Muscle of leg (tissue), 11 donors: ENCODE data around the gene SBSN. TPM values are rescaled to one million over a fixed set of nuclear protein-coding genes. Genes with fewer than 3 reads are reported as not detected.

Source experiments
- DNase-seq: peaks from one replicate; pipeline ENCODE4 v3.0.0; 2013
- H3K27ac ChIP-seq: one replicate; pipeline ENCODE4 v1.5.1; 2013; ENCODE audit warnings: mild to moderate bottlenecking, low read length, control low read depth
- H3K27me3 ChIP-seq: one replicate; pipeline ENCODE4 v1.6.1; 2013; ENCODE audit warnings: low read length; ENCODE audit not compliant: control insufficient read depth, insufficient read depth
- H3K36me3 ChIP-seq: one replicate; pipeline ENCODE4 v1.6.1; 2013; ENCODE audit warnings: low read length; ENCODE audit not compliant: control insufficient read depth, insufficient read depth
- H3K4me1 ChIP-seq: one replicate; pipeline ENCODE4 v1.6.1; 2013; ENCODE audit warnings: low read length; ENCODE audit not compliant: control insufficient read depth, insufficient read depth
- H3K4me3 ChIP-seq: one replicate; pipeline ENCODE4 v1.5.1; 2013; ENCODE audit warnings: low read length, control low read depth
- H3K9me3 ChIP-seq: replicated peaks from 2 replicates; pipeline ENCODE4 v1.6.1; 2013; ENCODE audit warnings: low read depth, low read length; ENCODE audit not compliant: control insufficient read depth
- WGBS: methylation state at CpG from one replicate; pipeline ENCODE4 v1.1.5; 2013; ENCODE audit warnings: missing lambda C conversion rate; ENCODE audit not compliant: insufficient coverage; 5-methylcytosine and 5-hydroxymethylcytosine counted together
- polyA plus RNA-seq, 8 donors: library from polyadenylated mRNA; unstranded; fragments of 120-200 nt; gene quantifications; one replicate each; pipeline versions ENCODE4 v1.2.1 to v1.2.3, GENCODE V29; 2013; ENCODE audit warnings: inconsistent platforms in 1 of 8, low replicate concordance in 1 of 8; ENCODE audit not compliant: insufficient read length in 8 of 8, insufficient read depth in 1 of 8
- total RNA-seq: library from RNA; stranded (reverse); fragments of 120-200 nt; gene quantifications from one replicate; pipeline ENCODE4 v1.2.4, GENCODE V29; 2013

SBSN gene
- total and polyA plus RNA-seq, 9 donors: 0.10 to 5.1 (median 0.40) TPM; not detected in 5

DNA sequence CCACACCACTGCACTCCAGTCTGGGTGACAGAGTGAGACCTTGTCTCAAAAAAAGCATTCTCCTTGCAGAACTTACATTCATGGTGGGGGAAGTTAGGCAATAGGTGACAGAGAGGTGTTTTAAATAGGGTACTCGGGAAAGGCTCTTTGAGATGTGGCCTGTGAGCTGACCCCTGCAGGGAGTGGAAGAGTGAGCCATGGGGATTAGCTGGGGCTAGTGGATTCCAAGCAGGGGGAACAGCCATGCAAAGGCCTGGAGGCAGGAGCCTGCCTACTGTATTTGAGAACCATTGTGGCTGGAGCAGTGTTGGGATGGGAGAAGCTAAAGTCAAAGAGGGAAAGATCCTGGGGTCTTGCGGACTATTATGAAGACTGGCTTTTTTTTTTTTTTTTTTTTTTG, 10.8 kb downstream of the SBSN start:
- 40% methylated on average over 1 of the region's 2 CpGs for WGBS
- DNase-seq: no peak
- Histone ChIP-seq H3K4me3 (no peak overlapping the region), H3K36me3 (no peaks in the 10 kb centered on the region), H3K9me3 (no peaks in the 10 kb centered on the region), H3K4me1 (peaks cover 6% of the 10 kb centered on the region), H3K27me3 (peaks cover 26% of the 10 kb centered on the region), H3K27ac (no peak overlapping the region)

DNA sequence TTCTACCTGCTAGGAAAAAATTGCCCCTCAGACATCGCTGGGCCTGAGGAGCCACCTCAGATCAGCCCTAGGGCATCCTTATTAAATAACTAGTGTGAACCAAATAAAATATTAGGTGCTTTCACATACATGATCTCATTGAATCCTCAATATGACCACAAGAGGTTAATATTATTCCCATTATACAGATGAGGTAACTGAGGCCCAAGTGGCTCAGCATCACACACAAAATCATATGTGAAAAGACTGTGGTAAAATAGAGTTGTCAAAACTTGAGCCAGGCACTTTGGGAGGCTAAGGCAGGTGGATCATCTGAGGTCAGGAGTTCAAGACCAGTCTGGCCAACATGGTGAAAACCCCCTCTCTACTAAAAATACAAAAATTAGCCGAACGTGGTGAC, 11.8 kb downstream of the SBSN start:
- Histone ChIP-seq H3K4me3 (no peak overlapping the region), H3K36me3 (no peaks in the 10 kb centered on the region), H3K4me1 (peaks cover 6% of the 10 kb centered on the region), H3K9me3 (no peaks in the 10 kb centered on the region), H3K27me3 (peaks cover 33% of the 10 kb centered on the region), H3K27ac (no peak overlapping the region)
- no peak for DNase-seq
- WGBS: no CpG with 5 or more reads among the region's 3 CpGs

GRCh38 chr19:35514282-35514809, 13.8 kb downstream of the SBSN start:
- H3K27ac ChIP-seq: no peak overlapping the region
- DNase-seq: no peak
- H3K9me3 ChIP-seq: no peaks in the 10 kb centered on the region
- H3K4me3 ChIP-seq: no peak overlapping the region
- peaks cover 51% of the 10 kb centered on the region for H3K27me3 ChIP-seq
- peaks cover 17% of the 10 kb centered on the region for H3K4me1 ChIP-seq
- 15% methylated on average over 15 of the region's 20 CpGs for WGBS
- H3K36me3 ChIP-seq: no peaks in the 10 kb centered on the region

GRCh38 chr19:35513628-35514281, 14.4 kb downstream of the SBSN start, which contains the start of gene DMKN:
TSS of gene DMKN (minus strand) at chr19:35513649. CDS start at chr19:35513475, 174 bp downstream.
- WGBS: 4% methylated on average over 12 of the region's 15 CpGs
- Histone ChIP-seq H3K27me3 (peaks cover 57% of the 10 kb centered on the region), H3K36me3 (no peaks in the 10 kb centered on the region), H3K4me3 (no peak within 1 kb of the TSS), H3K9me3 (no peaks in the 10 kb centered on the region), H3K27ac (no peak within 1 kb of the TSS), H3K4me1 (peaks cover 17% of the 10 kb centered on the region)
- DNase-seq: no peak

DNA sequence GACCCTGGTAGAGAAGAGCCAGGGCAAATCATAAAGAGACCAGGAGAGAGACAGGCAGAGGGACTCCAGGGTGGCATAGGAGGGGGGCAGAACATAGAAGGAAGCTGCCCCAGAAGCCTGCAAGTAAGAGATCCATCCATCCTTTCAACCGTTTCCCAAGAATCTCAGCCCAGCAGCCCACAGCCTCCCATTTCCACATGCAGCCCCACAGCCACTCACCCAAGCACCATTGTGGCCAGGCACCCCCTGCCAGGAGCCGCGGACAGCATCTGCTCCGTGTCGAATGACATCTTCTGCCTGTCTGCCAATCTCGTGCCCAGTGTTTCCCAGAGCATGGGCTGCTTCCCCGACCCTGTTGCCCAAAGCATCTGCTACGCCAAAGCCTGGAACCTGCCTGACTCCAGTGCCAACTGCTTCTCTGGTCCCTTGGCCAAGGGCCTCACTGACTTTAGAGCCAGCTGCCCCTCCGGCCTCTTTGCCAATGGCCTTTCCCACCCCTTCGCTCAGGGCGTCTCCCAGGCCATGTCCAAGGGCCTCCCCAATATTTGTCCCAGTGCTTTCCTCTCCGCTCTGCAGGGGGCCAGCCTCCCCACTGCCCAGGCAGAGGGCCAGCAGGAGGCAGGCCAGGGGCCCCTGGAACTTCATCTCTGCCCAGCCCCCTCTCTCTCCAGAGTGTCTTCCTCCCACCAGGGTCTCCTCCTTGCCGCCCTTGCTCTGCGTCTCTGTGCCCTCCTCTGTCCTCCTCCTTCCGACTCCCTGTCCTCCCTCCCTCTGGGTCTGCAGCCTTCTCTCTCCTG, 15.1 kb downstream of the SBSN start:
- H3K9me3 ChIP-seq: no peaks in the 10 kb centered on the region
- peak; percentile 66 for DNase-seq
- H3K4me3 ChIP-seq: no peak overlapping the region
- WGBS: 57% methylated on average over 14 of the region's 15 CpGs
- peaks cover 58% of the 10 kb centered on the region for H3K27me3 ChIP-seq
- no peak overlapping the region for H3K27ac ChIP-seq
- peaks cover 17% of the 10 kb centered on the region for H3K4me1 ChIP-seq
- H3K36me3 ChIP-seq: no peaks in the 10 kb centered on the region

- 83% methylated on average over 5 of the region's 7 CpGs for WGBS
- H3K27me3 ChIP-seq: peaks cover 70% of the 10 kb centered on the region
- no peak for DNase-seq
Observed at GRCh38 chr19:35511337-35511736, 16.8 kb downstream of the SBSN start.

GRCh38 chr19:35510626-35510964, 17.5 kb downstream of the SBSN start:
- no peak overlapping the region for H3K4me3 ChIP-seq
- peaks cover 77% of the 10 kb centered on the region for H3K27me3 ChIP-seq

More at GRCh38 chr19:35511337-35511736, 16.8 kb downstream of the SBSN start:
- no peak overlapping the region for H3K4me3 ChIP-seq
- peaks cover 17% of the 10 kb centered on the region for H3K4me1 ChIP-seq
- H3K36me3 ChIP-seq: no peaks in the 10 kb centered on the region
- H3K27ac ChIP-seq: no peak overlapping the region
- no peaks in the 10 kb centered on the region for H3K9me3 ChIP-seq

DNA sequence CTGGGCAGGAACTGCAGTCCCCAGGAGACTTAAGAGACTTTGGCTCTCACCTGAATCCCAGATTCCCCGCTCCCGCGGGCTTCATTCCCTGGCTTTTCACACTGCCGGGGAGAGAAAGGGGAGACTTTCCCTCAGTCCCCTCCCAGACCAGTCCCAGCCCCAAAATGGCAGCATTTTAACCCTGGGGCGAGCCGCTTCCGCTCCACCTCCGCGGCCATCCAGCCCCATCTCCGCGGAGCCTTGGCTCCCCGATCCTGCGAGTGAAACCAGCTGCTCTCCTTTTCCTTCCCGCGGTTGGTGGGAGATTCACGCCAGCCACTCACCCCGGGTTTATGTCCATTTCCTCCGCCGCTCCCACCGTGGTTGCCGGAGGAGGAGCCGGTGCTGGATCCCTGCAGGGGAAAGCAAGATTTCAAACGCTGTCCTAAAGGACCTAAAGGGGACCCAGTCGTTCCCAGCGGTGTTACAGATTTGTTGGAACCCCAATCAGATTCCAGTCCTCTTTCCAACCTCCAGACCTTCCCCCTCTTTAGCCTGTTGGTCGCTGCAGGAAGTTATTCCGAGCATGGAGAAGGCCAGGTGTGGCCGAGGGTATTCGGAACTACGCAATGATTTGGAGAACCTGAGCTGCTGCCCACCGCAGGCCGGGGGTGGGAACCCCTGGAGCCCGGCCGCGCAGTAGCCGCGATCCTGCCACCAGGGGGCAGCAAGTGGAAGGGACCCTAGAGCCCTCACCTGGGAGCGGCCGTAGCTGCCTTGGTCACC, 18.1 kb downstream of the SBSN start:
- no peaks in the 10 kb centered on the region for H3K36me3 ChIP-seq
- H3K27me3 ChIP-seq: peaks cover 82% of the 10 kb centered on the region
- WGBS: 1% methylated on average over 28 of the region's 39 CpGs
- peak; percentile 65 for DNase-seq
- H3K4me3 ChIP-seq: peak overlapping the region; percentile 9
- no peaks in the 10 kb centered on the region for H3K9me3 ChIP-seq
- no peak overlapping the region for H3K27ac ChIP-seq
- H3K4me1 ChIP-seq: peaks cover 17% of the 10 kb centered on the region

More at GRCh38 chr19:35510626-35510964, 17.5 kb downstream of the SBSN start:
- 8% methylated on average over 15 of the region's 15 CpGs for WGBS
- Histone ChIP-seq H3K9me3 (no peaks in the 10 kb centered on the region), H3K36me3 (no peaks in the 10 kb centered on the region), H3K27ac (no peak overlapping the region), H3K4me1 (peaks cover 17% of the 10 kb centered on the region)
- no peak for DNase-seq

GRCh38 chr19:35509018-35509652, 19.0 kb downstream of the SBSN start:
- no peaks in the 10 kb centered on the region for H3K36me3 ChIP-seq
- DNase-seq: no peak
- 4% methylated on average over 5 of the region's 12 CpGs for WGBS
- H3K4me1 ChIP-seq: peaks cover 17% of the 10 kb centered on the region
- peaks cover 79% of the 10 kb centered on the region for H3K27me3 ChIP-seq
- H3K4me3 ChIP-seq: no peak overlapping the region
- no peak overlapping the region for H3K27ac ChIP-seq
- H3K9me3 ChIP-seq: no peaks in the 10 kb centered on the region
